GM18517 (cell line): Measurements from ENCODE around the gene OR5B17.
"Not testable (repeated sequence)": the region's sequence is repeated elsewhere in the genome, so short reads cannot be mapped to it uniquely, and the experiment has no call there.

Experiments
- ATAC-seq: cut with Tn5 transposase; IDR thresholded peaks from one replicate; pipeline ENCODE4 v1.9.1; 2021; ENCODE audit warnings: mild to moderate bottlenecking, moderate library complexity; ENCODE audit not compliant: unreplicated experiment

OR5B17 gene

DNA sequence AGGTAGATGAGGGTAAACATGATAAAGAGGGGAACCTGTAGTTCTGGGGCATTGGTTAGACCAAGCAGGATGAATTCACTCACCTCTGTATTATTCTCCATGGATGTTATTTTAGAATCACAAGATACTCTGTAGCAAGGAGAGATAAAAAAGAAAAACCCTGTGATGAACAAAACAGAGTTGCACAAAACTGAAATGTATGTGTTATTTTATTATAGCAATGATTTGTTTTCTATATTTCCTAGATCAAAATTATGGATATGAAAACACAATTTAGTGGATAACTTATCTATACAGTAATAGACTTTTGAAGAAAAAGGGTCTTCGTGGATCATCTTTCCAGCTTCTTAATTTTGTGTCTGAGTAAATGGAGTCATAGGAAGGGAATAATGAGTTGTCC lies at the start of gene OR5B17:
Gene OR5B17, minus strand, starts transcription at position 101 of the 400 bp plus-strand sequence. Its CDS starts 0 bp downstream, at position 101.
- no peak for ATAC-seq

DNA sequence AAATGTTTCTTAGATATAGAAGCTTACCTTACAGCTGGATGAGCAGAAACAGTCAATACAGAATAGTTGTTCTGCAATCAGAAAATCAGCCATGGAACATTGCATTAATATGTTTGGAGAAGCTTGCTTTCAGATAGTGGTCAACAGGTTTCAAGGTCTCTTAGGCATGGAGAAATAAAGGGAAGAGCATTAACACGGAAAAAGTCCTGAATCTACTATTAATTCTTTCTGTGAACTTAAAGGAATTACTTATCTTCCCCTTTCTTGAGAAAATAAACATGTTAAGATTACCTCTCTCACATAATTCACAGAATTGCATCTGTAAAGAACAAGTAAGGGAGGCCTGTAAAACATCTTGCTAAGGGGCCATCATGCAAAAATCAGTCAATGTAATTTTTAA lies 47.9 kb upstream of the OR5B17 start, which contains the start of gene OR5B3:
Gene OR5B3, minus strand, starts transcription at position 101 of the 400 bp plus-strand sequence. CDS start 3,465 bp downstream, outside the sequence.
- ATAC-seq: no peak

DNA sequence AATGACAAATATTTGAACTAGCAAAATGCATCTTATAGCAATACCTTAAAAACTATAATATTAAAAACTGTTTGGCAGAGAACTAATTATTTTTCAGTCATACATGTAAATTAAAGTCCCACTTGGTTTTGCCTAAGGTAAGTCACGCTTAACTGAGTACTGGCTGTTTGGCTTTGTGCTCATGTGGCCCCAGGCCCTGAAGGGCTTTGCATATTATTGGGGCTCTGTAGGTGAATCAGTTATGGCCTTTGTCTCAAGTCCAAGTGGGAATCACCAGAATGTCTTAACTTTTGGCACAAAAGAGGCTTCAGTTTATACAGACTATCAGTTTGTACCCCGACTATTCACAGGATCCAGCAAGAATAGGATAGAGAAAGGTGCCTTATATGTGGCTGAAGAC lies 40.8 kb upstream of the OR5B17 start:
- not testable (repeated sequence) for ATAC-seq

DNA sequence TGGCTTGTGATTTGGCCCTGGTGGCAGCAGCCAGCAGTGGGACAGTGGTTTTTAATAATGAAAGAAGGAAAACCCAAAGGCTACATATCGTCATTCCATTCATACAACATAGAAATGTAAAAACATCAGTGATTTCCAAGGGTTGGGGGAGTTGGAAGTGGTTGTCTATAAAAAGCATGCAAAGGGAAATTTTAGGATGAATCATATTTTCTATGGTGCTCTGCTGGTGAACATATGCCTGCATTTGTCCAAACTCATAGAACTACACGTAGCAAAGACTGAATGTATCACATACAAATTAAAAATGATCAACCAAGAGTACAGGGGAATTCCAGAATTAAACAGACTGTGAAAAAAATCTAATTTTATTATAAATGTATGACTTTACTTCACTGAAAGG lies 36.7 kb upstream of the OR5B17 start:
- ATAC-seq: no peak

DNA sequence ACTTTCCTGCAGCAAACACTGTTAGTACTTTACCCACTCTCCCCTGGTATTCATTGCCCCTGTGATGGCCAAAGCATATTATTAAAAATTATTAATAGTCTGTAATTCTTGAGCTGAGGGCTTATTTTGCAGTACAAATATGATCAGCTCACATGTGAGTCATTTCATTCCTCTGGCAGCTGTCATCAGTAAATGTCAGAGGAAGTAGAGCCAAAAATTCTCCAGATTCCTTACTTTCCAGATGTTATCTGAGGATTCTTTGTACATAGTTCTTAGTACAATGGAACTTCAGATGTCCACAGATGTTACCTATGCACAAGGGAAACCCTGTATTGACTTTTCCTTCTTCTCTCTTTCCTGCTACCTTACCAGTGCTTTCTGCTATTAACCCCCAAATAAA lies 35.3 kb upstream of the OR5B17 start:
- ATAC-seq: no peak

DNA sequence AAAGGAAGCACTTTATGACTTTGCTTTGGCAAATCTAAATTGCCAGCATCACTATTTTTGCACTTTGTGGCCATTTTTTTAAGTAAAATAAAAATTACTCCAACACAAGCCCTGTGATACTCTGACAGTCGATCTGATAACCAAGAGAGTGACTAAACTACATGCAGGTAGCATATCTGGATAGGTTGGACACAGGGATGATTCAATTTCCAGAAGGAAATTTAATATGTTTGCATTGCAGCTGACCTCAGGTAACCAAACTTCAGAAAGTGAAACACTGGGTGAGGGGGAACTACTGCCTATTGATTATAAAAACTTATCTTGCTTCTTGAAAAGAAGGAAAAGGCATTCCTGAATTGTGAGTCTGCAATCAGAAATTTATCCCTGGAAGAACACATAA lies 33.9 kb upstream of the OR5B17 start:
- no peak for ATAC-seq

DNA sequence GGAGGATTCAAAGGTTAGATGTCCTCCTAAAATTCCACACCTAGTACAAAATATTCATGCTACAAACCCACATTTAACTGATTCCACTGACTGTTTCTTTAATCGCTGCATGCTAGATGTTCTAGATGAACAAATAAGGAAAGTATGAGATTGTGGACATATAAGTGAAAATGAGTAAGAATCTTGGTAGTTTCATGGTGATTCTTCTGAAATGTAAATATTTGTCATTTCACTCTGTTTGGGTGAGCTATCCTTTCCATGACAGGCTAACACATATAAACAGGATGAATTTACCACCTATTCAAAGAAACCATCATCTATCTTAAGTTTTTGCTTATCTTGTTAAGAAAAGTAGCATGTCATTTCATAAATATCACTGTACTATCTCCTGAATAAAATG lies 33.0 kb upstream of the OR5B17 start:
- ATAC-seq: no peak

DNA sequence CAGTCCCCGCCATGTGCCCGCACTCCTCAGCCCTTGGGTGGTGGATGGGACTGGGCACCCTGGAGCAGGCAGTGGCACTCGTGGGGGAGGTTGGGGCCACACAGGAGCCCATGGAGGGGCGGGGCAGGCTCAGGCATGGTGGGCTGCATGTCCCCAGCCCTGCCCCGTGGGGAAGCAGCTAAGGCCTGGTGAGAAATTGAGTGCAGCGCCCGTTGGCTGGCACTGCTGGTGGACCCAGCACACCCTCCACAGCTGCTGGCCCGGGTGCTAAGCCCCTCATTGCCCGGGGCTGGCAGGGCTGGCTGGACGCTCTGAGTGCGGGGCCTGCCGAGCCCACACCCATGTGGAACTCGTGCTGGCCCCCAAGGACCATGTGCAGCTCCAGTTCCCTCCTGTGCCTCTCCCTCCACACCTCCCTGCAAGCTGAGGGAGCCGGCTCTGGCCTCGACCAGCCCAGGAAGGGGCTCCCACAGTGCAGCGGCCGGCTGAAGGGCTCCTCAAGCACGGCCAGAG lies 31.7 kb upstream of the OR5B17 start:
- ATAC-seq: no peak

DNA sequence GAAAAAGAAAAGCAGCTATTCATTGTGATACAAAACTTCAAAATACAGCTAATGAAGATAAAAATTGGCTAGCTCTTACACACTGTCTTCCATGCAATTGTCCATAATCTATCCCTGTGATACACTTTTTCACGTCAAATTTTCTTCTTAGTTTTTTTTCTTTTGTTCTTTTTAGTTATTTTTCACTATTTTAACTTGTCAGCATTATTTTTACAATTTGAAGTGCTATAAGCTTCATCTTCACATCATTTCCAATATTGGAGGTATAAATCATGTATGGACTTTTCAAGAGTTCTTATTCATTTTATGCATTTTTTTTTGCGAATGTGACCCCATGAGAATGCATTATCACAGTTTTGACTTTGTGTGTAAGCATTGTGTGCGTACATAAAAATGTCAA lies 4.1 kb downstream of the OR5B17 start:
- ATAC-seq: no peak

DNA sequence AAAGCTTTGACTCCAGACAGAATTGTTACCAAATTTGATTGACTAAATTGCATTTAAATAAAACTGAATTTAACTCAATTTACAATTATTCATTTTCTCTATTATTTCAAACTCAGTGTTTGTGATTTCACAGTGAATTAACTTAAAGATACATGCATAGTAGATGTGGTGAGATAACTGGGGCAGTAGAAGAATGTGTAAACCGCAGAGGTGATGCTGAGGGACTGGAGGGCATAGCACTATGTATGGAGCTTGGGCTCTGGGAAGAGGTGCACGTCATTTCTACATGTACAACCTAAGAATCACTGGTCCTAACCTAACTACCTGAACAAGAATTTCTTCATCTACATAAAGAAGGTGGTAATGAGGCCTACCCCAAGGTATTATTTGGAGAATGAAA lies 13.7 kb downstream of the OR5B17 start:
- ATAC-seq: no peak

DNA sequence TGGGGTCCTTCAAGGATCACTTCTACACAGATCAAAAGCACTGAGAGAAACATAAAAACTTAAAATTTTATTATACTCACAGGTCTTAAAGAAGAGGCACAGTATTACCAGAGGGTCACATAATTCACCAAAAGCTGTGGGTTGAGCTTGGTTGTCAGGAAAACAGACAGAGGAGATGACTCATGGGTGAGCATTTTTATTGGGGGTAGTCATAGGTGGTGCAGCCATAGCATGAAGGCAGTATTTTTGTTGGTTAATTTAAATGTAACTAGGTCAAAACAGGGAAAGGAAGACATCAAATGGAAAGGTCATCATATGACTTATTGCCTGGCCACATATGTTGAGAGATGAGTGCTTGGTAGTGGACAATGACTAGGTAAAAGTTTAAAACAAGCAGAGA lies 24.2 kb downstream of the OR5B17 start:
- no peak for ATAC-seq

DNA sequence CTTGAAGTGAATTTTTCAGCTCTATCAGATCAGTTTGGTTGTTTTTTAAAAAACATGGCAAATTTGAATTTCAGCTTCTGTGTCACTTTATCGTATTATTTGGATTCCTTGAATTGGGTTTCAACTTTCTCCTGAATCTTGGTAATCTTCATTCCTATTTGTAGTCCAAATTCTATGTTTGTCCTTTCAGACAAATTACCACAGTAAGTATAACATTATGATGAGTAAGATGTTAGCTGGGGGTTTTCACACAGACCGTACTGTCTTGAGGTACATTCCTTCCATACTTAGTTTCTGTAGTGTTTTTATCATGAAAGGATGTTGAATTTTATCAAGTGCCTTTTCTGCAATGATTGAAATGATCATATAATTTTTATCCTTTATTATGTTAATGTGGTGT lies 28.0 kb downstream of the OR5B17 start:
- no peak for ATAC-seq

DNA sequence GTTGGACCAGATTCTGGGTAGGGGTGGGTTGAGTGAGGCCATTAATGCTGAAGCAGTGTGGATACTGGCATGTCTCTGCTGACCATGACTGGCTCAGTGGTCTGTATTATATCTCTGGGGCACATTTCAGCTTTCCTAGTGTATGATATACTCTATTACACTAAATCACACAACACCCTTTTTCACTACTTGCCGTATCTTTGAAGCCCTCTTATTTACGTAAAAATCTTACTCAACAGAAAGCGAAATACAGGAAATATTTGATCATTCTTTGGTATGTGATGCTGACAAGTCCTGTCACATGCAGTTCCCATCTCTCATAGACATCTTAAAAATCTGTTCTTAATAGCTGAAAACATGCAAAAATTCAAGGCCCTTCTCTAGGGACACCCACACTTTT lies 40.3 kb downstream of the OR5B17 start:
- ATAC-seq: no peak

DNA sequence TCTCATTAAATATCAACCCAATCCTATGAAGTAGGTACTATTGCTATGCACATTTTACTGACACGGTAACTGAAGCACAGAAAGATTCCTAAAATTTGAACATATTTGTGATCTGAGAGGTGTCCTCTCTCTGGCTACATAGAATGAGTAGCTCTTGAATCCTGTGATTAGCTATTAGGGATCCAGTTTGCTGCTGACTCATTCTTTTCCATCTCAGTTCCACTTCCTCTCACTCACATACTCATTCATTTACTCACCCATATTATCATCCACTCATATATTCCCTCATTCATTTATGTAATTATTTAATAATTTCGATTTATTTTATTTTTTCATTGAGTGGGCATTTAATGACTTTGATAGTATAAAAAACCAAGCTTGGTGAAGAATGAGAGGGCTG lies 42.7 kb downstream of the OR5B17 start:
- ATAC-seq: no peak
